Mesenteric fat pad (tissue), 1 donor: Measurements from ENCODE around the gene BHMT. TPM values are rescaled to one million over a fixed set of nuclear protein-coding genes. Genes with fewer than 3 reads are reported as not detected.
"Not testable (repeated sequence)": the region's sequence is repeated elsewhere in the genome, so short reads cannot be mapped to it uniquely, and the experiment has no call there.

Experiments
- DNase-seq: peaks from one replicate; pipeline ENCODE4 v3.0.0-alpha.2; 2020; ENCODE audit warnings: low spot score
- total RNA-seq: library from RNA; stranded (reverse); fragmentation: NEBNext Ultra II Directional; extraction: Animal tissue kit (Norgen Biotek cat#: 25700); gene quantifications from one replicate; pipeline ENCODE4 v1.2.1, GENCODE V29; 2021
- donor health status: DM: yes; HTN: yes; CAD: no.

Gene BHMT
- total RNA-seq, 1 donor from 2014 or later = 1.9 TPM

DNA sequence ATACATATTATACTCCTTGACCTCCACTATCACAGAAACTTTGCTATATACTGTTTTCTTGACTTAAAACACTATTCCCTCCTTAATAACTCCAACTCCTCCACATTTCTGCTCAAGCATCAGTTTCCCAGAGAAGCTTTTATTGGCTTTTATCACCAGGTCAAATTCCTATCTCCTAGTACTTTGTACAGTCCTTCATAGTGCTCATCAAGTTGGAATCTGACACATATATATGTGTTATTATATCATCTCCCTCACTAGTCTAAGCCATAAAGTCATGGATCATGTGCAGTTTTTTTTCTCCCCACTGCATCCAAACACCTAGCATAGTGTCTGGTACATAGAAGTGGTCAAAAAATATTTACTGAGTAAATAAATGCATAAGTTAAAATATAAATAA is 59.1 kb downstream of the BHMT start:
- DNase-seq = no peak

DNA sequence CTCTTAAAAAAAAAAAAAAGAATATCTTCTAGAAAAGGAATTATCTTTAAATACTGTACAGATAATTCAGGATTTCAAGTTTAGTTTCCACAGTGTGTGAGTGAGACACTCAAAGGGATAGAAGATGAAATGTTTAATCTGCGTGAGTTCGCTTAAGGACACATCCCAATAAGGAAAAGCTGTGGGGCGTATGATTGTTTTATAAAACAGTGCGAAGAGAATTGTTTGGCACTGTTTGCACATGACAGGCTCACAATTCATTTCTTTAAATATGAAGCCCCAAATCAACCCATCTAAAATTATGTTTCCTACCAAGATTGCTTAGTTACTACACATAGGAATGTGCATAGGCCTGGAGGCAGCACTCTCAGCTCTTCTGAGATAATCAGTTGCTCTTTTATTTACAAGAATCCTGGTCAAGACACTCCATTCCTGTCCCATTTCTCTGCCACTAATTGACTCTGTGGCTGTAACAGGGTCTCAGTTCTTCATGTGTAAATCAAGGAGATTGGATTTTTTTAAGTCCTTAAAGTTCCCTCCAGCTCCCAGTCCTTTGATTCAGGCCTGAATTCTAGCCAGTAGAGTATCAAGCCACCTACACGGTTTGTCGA is 60.1 kb downstream of the BHMT start:
- no peak for DNase-seq

DNA sequence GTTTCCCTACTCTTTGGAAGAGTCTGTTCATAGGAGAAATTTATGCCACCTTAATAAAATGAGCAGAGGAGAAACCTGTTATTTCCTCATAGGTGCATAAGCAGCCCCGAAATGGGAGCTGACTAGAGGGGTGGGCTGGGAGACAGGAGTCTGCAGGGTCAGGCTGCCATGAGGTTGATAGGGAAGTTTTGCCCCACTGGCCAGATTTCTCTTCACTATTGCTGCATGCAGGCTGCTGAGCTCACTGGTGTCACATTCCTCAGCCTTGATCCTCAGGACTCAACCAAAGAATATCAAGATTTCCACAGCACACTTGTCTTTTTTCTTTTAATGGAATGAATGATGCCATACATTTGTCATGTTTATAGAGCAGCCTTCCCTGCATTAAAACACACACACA is 60.7 kb downstream of the BHMT start:
- DNase-seq = no peak

DNA sequence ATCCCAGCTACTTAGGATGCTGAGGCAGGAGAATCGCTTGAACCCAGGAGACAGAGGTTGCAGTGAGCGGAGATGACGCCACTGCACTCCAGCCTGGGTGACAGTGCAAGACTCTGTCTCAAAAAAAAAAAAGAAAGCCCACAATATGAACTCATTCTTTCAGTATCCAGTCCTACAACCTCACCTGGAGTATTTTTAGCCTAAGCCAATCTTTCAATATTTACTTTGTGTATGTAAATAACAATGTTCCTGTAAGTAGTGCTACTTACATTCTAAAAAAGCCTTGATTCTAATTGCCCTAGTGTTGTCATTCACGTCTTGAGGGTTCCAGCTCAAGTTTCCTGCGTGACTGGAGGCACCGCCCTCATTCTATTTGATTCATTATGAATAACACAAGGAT is 62.0 kb downstream of the BHMT start:
- DNase-seq = no peak

DNA sequence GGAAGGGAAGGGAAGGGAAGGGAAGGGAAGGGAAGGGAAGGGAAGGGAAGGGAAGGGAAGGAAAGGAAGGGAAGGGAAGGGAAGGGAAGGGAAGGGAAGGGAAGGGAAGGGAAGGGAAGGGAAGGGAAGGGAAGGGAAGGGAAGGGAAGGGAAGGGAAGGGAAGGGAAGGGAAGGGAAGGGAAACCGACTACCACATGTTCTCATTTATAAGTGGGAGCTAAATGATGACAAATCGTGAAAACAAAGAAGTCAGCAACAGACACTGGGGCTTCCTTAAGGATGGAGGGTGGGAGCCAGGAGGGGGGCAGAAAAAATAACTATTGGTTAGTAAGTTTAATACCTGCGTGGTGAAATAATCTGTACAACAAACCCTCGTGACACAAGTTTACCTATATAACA is 68.8 kb downstream of the BHMT start:
- not testable (repeated sequence) for DNase-seq

DNA sequence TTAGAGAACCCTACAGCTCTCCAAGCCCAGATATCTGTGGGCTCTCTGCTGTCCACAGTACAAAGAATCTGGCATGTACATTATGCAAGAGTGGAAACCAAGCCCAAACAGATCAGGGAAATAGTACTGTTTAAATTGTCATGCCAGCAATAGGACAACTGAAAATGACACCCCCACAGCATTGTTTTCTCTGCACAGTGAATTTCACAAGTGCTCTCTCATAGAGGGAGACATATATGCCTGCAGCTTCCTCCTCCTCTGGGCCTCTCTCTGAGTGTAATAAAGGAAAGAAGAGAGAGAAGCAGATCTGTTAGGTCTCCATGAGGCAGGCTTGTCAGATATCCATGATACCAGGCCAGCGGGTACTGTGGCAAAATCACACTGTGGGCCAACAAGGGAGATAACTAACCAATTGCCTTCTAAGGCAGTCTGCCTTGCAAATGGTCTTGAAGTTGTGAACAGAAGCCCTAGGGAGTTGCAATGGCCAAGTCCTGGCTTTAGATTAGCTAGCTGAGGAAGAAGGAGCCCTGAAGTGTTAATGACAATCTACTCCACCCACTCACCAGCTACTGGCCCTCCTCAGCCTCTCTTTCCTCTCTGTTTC is 69.9 kb downstream of the BHMT start:
- no peak for DNase-seq

Other genes starting within 250 kb of the BHMT start
- 16.7 TPM for gene ARSB, start 126.5 kb upstream of the BHMT start, total RNA-seq
- 5.2 TPM for gene DMGDH, start 42.1 kb upstream of the BHMT start, total RNA-seq
- gene BHMT2, start 42.0 kb upstream of the BHMT start, total RNA-seq = 60.6 TPM
- 8.5 TPM for gene JMY, start 124.3 kb downstream of the BHMT start, total RNA-seq